AG10803 (cell line): ENCODE data around the gene GNPTG.

Experiments used
- DNase-seq: peaks from one replicate; pipeline ENCODE4 v3.0.0; 2010; ENCODE audit warnings: low read depth
- H3K4me3 ChIP-seq: 2 replicates; pipeline ENCODE4 v1.5.1; 2011; ENCODE audit warnings: mild to moderate bottlenecking, low read length, control low read depth
- CTCF ChIP-seq: conservative IDR thresholded peaks from 2 replicates; pipeline ENCODE4 v1.5.1; 2011; ENCODE audit warnings: mild to moderate bottlenecking, low read length, control low read depth, inconsistent platforms

Gene GNPTG

GRCh38 chr16:1393613-1394176, 42.0 kb downstream of the GNPTG start:
- no peak for DNase-seq
- no peak for TF ChIP-seq CTCF
- H3K4me3 ChIP-seq: no peak overlapping the region

DNA sequence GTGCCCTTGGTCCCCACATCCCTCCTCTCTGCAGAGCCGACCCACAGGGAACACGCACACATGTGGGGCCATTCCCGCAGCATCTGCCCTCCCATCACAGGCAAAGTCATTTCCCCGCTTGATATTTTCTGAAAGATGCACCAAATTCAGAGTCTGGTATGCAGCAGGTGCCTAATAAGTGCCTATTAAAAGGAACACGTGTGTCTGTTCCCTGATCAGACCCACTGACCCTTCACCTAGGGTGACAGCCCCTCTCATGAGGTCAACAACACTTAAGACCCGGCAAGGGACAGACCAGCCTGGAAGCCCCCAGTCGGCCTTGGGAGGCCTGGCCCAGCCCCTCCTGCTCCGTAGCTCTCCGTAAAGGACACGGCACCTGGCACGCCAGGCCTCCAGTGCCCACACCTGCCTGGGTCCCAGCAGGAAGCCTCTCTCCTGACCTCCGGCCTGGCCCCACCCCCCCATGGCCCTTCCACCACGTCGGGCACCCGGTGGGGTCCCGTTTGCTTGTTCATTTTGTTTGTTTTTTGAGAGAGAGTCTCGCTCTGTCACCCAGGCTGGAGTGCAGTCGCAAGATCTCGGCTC, 42.7 kb downstream of the GNPTG start:
- no peak for TF ChIP-seq CTCF
- no peak for DNase-seq
- no peak overlapping the region for H3K4me3 ChIP-seq

- no peak for TF ChIP-seq CTCF
- no peak overlapping the region for H3K4me3 ChIP-seq
- no peak for DNase-seq
Observed at GRCh38 chr16:1395444-1396031, 43.8 kb downstream of the GNPTG start.

DNA sequence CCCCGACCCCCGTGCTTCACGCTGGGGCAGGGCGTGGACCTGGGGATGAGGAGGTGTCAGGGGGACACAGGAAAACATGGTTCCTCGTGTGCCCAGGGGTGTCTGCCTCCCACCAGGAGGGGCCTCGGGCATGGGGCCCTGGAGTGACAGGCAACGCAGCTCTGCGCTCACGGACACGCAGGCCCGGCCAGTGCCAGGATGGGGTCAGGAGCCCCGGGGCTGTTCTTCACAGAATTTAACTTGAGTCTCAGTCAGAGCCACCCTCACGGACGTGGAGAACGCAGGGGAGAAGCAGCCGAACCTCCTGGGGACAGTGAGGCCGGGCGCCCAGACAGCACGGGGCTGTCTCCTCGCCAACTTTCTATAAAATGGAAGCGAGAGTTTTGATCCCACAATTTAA, 46.0 kb downstream of the GNPTG start:
- DNase-seq: no peak
- TF ChIP-seq CTCF: no peak

GRCh38 chr16:1398351-1398750, 46.6 kb downstream of the GNPTG start:
- no peak for DNase-seq
- no peak overlapping the region for H3K4me3 ChIP-seq
- no peak for TF ChIP-seq CTCF

More for the DNA sequence above, 46.0 kb downstream of the GNPTG start:
- no peak overlapping the region for H3K4me3 ChIP-seq

DNA sequence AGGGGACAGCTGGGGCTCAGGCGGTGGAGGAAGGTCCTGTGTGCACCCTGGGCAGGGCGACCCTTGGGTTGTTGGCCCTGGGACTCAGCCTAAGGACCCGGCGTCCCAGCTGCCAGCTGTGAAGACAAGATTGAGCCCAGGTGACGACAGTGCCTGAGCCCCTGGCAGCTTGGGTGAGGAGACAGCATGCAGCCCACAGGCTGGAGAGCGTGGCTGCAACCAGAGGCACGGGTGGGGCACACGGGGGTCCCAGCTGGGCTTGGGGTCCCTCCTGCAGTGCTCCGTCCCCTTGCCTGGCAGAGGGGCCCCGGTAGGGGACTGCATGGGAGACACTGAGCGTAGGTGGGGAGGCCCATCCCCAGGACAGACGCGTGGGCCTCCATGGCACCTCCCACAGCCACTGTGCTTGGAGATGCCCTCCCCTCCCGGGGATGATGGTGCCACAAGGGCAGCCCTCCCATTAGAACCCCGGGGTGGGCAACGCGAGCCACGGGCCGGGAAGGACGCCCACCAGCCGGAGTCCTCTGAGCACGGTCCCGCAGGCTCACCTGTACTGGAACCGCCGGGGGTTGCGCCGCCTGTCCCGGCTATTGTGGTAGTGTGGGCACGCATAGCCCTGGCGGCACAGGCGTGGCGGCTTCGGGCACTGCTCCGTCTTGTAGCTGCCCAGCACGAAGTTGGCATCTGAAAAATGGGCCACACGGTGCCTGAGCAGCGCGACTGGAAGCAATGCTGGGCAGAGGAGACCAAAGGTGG, 47.3 kb downstream of the GNPTG start:
- no peak overlapping the region for H3K4me3 ChIP-seq
- DNase-seq: no peak
- no peak for TF ChIP-seq CTCF
